ENCODE data around the gene RAB36.

The RAB36 gene

DNA sequence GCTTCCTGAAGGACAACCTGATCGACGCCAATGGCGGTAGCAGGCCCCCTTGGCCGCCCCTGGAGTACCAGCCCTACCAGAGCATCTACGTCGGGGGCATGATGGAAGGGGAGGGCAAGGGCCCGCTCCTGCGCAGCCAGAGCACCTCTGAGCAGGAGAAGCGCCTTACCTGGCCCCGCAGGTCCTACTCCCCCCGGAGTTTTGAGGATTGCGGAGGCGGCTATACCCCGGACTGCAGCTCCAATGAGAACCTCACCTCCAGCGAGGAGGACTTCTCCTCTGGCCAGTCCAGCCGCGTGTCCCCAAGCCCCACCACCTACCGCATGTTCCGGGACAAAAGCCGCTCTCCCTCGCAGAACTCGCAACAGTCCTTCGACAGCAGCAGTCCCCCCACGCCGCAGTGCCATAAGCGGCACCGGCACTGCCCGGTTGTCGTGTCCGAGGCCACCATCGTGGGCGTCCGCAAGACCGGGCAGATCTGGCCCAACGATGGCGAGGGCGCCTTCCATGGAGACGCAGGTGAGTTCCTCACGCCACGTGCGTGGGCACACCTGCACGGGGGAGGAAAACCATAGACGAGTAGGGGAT, 36.5 kb downstream of the RAB36 start:
- H3K27ac ChIP-seq (ENCODE audit: low read depth in 2 of 2, low read length in 2 of 2): no peak overlapping the region
- no peaks in the 10 kb centered on the region for H3K9me3 ChIP-seq (ENCODE audit: control insufficient read depth in 2 of 2, low read length in 2 of 2)
- H3K9ac ChIP-seq (ENCODE audit: low read depth in 1 of 2, low read length in 2 of 2): peak overlapping the region; percentile 2 to 47
- no peaks in the 10 kb centered on the region for H3K27me3 ChIP-seq (ENCODE audit: control insufficient read depth in 2 of 2, insufficient read depth in 2 of 2, low read length in 2 of 2)
- H3K4me1 ChIP-seq (ENCODE audit: control insufficient read depth in 2 of 2, insufficient read depth in 2 of 2, low read length in 2 of 2): peaks cover 34 to 38% of the 10 kb centered on the region in 2 donors
- H3K36me3 ChIP-seq (ENCODE audit: control insufficient read depth in 2 of 2, insufficient read depth in 2 of 2, low read length in 2 of 2): no peaks in the 10 kb centered on the region
- H3K4me3 ChIP-seq (ENCODE audit: low read length in 2 of 2): peak overlapping the region; percentile 83 to 85

DNA sequence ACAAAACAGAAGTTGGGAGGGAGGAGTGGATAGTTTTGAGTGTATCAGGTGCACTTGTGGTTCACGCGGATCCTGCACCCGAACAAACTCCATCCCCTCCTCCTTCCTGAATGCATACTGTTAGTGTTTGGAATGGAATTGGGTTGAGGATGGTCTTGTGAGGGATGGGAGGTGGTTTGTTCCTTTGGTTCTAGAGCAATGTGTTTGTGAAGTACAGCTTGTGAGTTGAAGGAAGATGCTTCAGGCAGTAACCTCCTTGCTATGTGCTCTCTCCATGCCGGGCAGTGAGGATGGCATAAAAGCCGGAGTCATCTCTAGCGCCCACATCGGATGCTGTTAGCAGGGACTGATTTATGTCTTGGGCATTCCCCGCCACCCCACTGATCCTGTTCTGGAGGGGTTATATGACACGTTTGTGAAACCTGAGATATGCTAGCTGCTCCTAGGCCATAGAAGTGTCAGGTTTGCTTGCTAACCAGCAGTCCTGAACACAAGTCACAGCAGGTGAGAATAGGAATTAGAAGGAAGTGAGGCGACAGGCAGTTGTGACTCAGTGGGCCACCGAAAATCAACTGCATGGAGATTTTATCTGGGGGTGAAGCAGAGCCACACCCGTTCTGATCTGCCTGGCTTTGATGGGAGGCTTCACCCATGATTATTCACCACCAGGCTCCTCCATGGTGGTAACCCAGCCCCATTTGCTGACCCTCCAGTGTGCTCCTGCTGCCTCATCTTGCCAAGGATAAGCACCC, 37.2 kb downstream of the RAB36 start:
- Histone ChIP-seq H3K4me1 (ENCODE audit: control insufficient read depth in 2 of 2, insufficient read depth in 2 of 2, low read length in 2 of 2) (peaks cover 32 to 38% of the 10 kb centered on the region in 2 donors), H3K27me3 (ENCODE audit: control insufficient read depth in 2 of 2, insufficient read depth in 2 of 2, low read length in 2 of 2) (no peaks in the 10 kb centered on the region), H3K4me3 (ENCODE audit: low read length in 2 of 2) (peak overlapping the region; percentile 83 to 85), H3K27ac (ENCODE audit: low read depth in 2 of 2, low read length in 2 of 2) (no peak overlapping the region), H3K9me3 (ENCODE audit: control insufficient read depth in 2 of 2, low read length in 2 of 2) (no peaks in the 10 kb centered on the region), H3K9ac (ENCODE audit: low read depth in 1 of 2, low read length in 2 of 2) (peak overlapping the region; percentile 41 to 60), H3K36me3 (ENCODE audit: control insufficient read depth in 2 of 2, insufficient read depth in 2 of 2, low read length in 2 of 2) (no peaks in the 10 kb centered on the region)

DNA sequence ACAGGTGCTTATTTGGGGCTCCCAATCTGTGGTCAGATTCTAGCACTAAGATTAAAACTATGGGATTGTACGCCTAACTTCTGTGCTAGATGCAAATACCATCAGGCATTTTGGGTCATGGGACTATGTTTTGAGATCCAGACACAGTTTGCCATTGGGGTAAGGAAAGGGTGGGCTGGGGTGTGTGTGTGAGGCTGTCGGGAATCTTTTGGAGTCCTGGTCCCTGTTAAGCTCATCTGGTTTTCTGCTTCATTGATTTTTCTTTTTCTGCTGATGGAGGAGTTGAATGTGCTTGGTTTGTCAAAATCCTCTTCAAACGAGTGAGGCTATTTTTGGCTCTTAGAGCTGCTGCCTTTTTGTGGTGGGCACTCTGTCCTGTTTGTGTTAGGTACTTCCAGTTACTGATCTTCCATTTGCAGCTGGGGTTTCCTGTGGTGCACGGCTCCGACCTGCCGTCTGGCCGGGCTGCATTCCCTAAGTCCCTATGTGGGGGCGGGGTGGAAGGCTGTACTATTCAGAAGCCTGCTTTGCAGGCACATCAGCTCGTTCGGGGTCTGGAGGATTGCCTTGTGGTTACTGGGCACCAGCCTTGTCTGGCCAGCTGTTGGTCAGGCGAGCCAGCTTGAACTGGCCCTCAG, 37.9 kb downstream of the RAB36 start:
- Histone ChIP-seq H3K9ac (ENCODE audit: low read depth in 1 of 2, low read length in 2 of 2) (peak overlapping the region; percentile 41 to 60), H3K27me3 (ENCODE audit: control insufficient read depth in 2 of 2, insufficient read depth in 2 of 2, low read length in 2 of 2) (no peaks in the 10 kb centered on the region), H3K36me3 (ENCODE audit: control insufficient read depth in 2 of 2, insufficient read depth in 2 of 2, low read length in 2 of 2) (no peaks in the 10 kb centered on the region), H3K27ac (ENCODE audit: low read depth in 2 of 2, low read length in 2 of 2) (peak overlapping the region in 1 of 2 donors; percentile 24), H3K4me1 (ENCODE audit: control insufficient read depth in 2 of 2, insufficient read depth in 2 of 2, low read length in 2 of 2) (peaks cover 32 to 38% of the 10 kb centered on the region in 2 donors), H3K4me3 (ENCODE audit: low read length in 2 of 2) (peak overlapping the region; percentile 83 to 85), H3K9me3 (ENCODE audit: control insufficient read depth in 2 of 2, low read length in 2 of 2) (no peaks in the 10 kb centered on the region)

DNA sequence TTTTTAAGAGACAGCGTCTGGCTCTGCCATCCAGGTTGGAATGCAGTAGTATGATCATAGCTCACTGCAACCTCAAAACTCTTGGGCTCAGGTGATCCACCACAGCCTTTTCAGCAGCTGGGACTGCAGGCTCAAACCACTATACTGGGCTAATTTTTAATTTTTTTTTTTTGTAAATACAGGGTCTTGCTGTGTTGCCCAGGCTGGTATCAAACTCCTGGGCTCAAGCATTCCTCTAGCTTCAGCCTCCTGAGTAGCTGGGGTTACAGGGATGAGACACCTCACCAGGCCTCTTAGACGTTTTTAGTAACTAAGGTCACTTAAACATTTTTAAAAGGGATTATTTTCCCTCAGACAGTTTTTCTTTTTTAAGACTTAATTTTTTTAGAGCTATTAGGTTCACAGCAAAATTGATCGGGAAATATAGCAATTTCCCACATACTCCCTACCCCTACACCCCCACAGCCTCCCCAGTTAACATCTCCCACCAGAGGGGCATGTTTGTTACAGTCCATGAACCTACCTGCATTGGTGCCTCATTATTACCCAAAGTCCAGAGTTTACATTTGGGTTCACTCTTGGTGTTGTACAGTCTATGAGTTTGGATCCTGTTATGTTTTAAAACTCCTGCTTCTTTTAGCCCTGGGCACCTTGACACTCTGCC, 39.0 kb downstream of the RAB36 start:
- Histone ChIP-seq H3K27ac (ENCODE audit: low read depth in 2 of 2, low read length in 2 of 2) (no peak overlapping the region), H3K4me1 (ENCODE audit: control insufficient read depth in 2 of 2, insufficient read depth in 2 of 2, low read length in 2 of 2) (peaks cover 26 to 33% of the 10 kb centered on the region in 2 donors), H3K27me3 (ENCODE audit: control insufficient read depth in 2 of 2, insufficient read depth in 2 of 2, low read length in 2 of 2) (no peaks in the 10 kb centered on the region), H3K36me3 (ENCODE audit: control insufficient read depth in 2 of 2, insufficient read depth in 2 of 2, low read length in 2 of 2) (no peaks in the 10 kb centered on the region), H3K9ac (ENCODE audit: low read depth in 1 of 2, low read length in 2 of 2) (no peak overlapping the region), H3K4me3 (ENCODE audit: low read length in 2 of 2) (no peak overlapping the region), H3K9me3 (ENCODE audit: control insufficient read depth in 2 of 2, low read length in 2 of 2) (no peaks in the 10 kb centered on the region)

DNA sequence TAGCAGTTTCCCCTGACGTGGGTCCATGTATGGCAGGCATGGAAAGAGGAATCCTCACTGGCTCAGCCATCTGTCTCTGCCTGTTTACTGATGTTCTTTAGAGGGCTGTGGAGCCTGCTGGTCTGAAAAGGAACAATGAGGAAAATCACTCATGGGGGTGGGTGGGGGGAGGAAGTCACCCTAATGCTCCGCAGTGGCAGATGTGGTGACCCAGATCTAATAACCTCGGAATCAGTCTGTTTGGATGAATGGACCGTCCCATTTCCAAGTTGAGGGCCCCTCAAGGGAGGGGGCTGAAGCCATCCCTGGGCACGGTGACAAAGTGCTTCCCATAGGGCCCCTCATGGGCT, 39.5 kb downstream of the RAB36 start:
- Histone ChIP-seq H3K4me1 (ENCODE audit: control insufficient read depth in 2 of 2, insufficient read depth in 2 of 2, low read length in 2 of 2) (peaks cover 22 to 30% of the 10 kb centered on the region in 2 donors), H3K4me3 (ENCODE audit: low read length in 2 of 2) (no peak overlapping the region), H3K9me3 (ENCODE audit: control insufficient read depth in 2 of 2, low read length in 2 of 2) (no peaks in the 10 kb centered on the region), H3K27me3 (ENCODE audit: control insufficient read depth in 2 of 2, insufficient read depth in 2 of 2, low read length in 2 of 2) (no peaks in the 10 kb centered on the region), H3K9ac (ENCODE audit: low read depth in 1 of 2, low read length in 2 of 2) (no peak overlapping the region), H3K27ac (ENCODE audit: low read depth in 2 of 2, low read length in 2 of 2) (no peak overlapping the region), H3K36me3 (ENCODE audit: control insufficient read depth in 2 of 2, insufficient read depth in 2 of 2, low read length in 2 of 2) (no peaks in the 10 kb centered on the region)

DNA sequence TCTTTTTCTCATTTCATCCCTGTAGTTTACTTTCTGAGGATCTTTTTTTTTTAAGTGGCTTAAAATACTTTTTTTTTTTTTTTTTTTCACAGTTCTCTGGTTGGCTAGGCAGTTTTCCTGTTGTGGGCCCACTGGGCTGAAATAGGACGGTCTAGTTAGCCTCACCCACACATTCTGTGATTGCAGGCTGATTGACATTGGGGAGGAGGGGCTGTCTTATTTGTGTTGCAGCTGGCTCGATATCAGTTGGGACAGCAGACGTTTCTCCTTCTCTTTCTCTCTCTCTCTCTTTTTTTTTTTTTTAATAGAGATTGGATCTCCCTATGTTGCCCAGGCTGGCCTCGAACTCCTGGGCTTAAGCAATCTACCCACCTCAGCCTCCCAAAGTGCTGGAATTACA, 41.9 kb downstream of the RAB36 start:
- Histone ChIP-seq H3K4me3 (ENCODE audit: low read length in 2 of 2) (no peak overlapping the region), H3K27ac (ENCODE audit: low read depth in 2 of 2, low read length in 2 of 2) (no peak overlapping the region), H3K4me1 (ENCODE audit: control insufficient read depth in 2 of 2, insufficient read depth in 2 of 2, low read length in 2 of 2) (peaks cover 9 to 16% of the 10 kb centered on the region in 2 donors), H3K36me3 (ENCODE audit: control insufficient read depth in 2 of 2, insufficient read depth in 2 of 2, low read length in 2 of 2) (no peaks in the 10 kb centered on the region), H3K9ac (ENCODE audit: low read depth in 1 of 2, low read length in 2 of 2) (no peak overlapping the region), H3K27me3 (ENCODE audit: control insufficient read depth in 2 of 2, insufficient read depth in 2 of 2, low read length in 2 of 2) (no peaks in the 10 kb centered on the region), H3K9me3 (ENCODE audit: control insufficient read depth in 2 of 2, low read length in 2 of 2) (no peaks in the 10 kb centered on the region)

GRCh38 chr22:23187871-23188700, 42.8 kb downstream of the RAB36 start:
- no peak overlapping the region for H3K27ac ChIP-seq (ENCODE audit: low read depth in 2 of 2, low read length in 2 of 2)
- H3K9ac ChIP-seq (ENCODE audit: low read depth in 1 of 2, low read length in 2 of 2): no peak overlapping the region
- H3K9me3 ChIP-seq (ENCODE audit: control insufficient read depth in 2 of 2, low read length in 2 of 2): no peaks in the 10 kb centered on the region
- no peaks in the 10 kb centered on the region for H3K27me3 ChIP-seq (ENCODE audit: control insufficient read depth in 2 of 2, insufficient read depth in 2 of 2, low read length in 2 of 2)
- H3K4me3 ChIP-seq (ENCODE audit: low read length in 2 of 2): no peak overlapping the region
- peaks cover under 1 to 8% of the 10 kb centered on the region in 2 donors for H3K4me1 ChIP-seq (ENCODE audit: control insufficient read depth in 2 of 2, insufficient read depth in 2 of 2, low read length in 2 of 2)
- H3K36me3 ChIP-seq (ENCODE audit: control insufficient read depth in 2 of 2, insufficient read depth in 2 of 2, low read length in 2 of 2): no peaks in the 10 kb centered on the region

- no peaks in the 10 kb centered on the region for H3K9me3 ChIP-seq (ENCODE audit: control insufficient read depth in 2 of 2, low read length in 2 of 2)
- H3K36me3 ChIP-seq (ENCODE audit: control insufficient read depth in 2 of 2, insufficient read depth in 2 of 2, low read length in 2 of 2): no peaks in the 10 kb centered on the region
- no peak overlapping the region for H3K27ac ChIP-seq (ENCODE audit: low read depth in 2 of 2, low read length in 2 of 2)
- H3K4me3 ChIP-seq (ENCODE audit: low read length in 2 of 2): no peak overlapping the region
- no peaks in the 10 kb centered on the region for H3K4me1 ChIP-seq (ENCODE audit: control insufficient read depth in 2 of 2, insufficient read depth in 2 of 2, low read length in 2 of 2)
- no peaks in the 10 kb centered on the region for H3K27me3 ChIP-seq (ENCODE audit: control insufficient read depth in 2 of 2, insufficient read depth in 2 of 2, low read length in 2 of 2)
- H3K9ac ChIP-seq (ENCODE audit: low read depth in 1 of 2, low read length in 2 of 2): no peak overlapping the region
These were observed 45.2 kb downstream of the RAB36 start for GRCh38 chr22:23190526-23190925.

DNA sequence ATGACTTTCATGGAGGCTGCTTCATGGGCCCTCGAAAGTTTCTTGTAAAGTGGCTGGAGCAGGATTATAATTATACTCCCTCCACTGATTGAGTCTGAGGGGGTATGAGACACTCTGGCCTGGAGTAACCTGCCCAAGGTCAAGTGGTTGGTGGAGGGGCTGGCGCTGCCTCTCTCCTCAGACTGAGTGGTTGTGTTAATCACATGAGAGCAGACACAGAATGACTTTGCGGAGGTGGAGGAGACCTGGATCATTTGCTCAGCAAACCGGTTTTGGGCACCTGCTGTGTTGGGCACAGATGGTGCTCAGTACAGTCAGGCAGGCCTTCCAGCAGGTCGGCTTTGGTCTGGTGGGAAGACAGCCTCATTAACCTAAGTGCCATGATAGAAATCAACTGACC, 46.9 kb downstream of the RAB36 start:
- no peaks in the 10 kb centered on the region for H3K4me1 ChIP-seq (ENCODE audit: control insufficient read depth in 2 of 2, insufficient read depth in 2 of 2, low read length in 2 of 2)
- no peaks in the 10 kb centered on the region for H3K36me3 ChIP-seq (ENCODE audit: control insufficient read depth in 2 of 2, insufficient read depth in 2 of 2, low read length in 2 of 2)
- no peaks in the 10 kb centered on the region for H3K9me3 ChIP-seq (ENCODE audit: control insufficient read depth in 2 of 2, low read length in 2 of 2)
- H3K27ac ChIP-seq (ENCODE audit: low read depth in 2 of 2, low read length in 2 of 2): no peak overlapping the region
- no peaks in the 10 kb centered on the region for H3K27me3 ChIP-seq (ENCODE audit: control insufficient read depth in 2 of 2, insufficient read depth in 2 of 2, low read length in 2 of 2)
- no peak overlapping the region for H3K9ac ChIP-seq (ENCODE audit: low read depth in 1 of 2, low read length in 2 of 2)
- H3K4me3 ChIP-seq (ENCODE audit: low read length in 2 of 2): no peak overlapping the region
